H54 (cell line): ENCODE data around the gene EXOSC2.
A peak's percentile ranks its signal among the peaks of the same experiment; 100 is the strongest.
"Not testable (repeated sequence)": the region's sequence is repeated elsewhere in the genome, so short reads cannot be mapped to it uniquely, and the experiment has no call there.

ENCODE experiments used
- DNase-seq: peaks from one replicate; pipeline ENCODE4 v3.0.0; 2011; ENCODE audit warnings: low spot score, mixed read lengths; ENCODE audit not compliant: insufficient read length
- FAIRE-seq: peaks from 3 replicates; lab custom pipeline; 2011; peaks lifted over from hg19 to GRCh38; lab: Jason Lieb, UNC
- POLR2A ChIP-seq: IDR thresholded peaks from 2 replicates; pipeline ENCODE4 v1.6.1; 2011; ENCODE audit warnings: low read depth, mild to moderate bottlenecking, low read length

Gene EXOSC2

GRCh38 chr9:130675396-130675795, 18.2 kb upstream of the EXOSC2 start:
- FAIRE-seq (no peak), DNase-seq (no peak)
- TF ChIP-seq POLR2A: no peak

GRCh38 chr9:130677252-130677651, 16.3 kb upstream of the EXOSC2 start:
- no peak for TF ChIP-seq POLR2A
- DNase-seq: no peak
- FAIRE-seq: no peak

- FAIRE-seq: no peak
- TF ChIP-seq POLR2A: no peak
- peak; percentile 61 for DNase-seq
These were observed 12.5 kb upstream of the EXOSC2 start for GRCh38 chr9:130680836-130681768.

GRCh38 chr9:130681769-130682420, 11.7 kb upstream of the EXOSC2 start:
- no peak for TF ChIP-seq POLR2A
- FAIRE-seq (no peak), DNase-seq (peak; percentile 12)

GRCh38 chr9:130682421-130683121, 11.0 kb upstream of the EXOSC2 start:
- peak; percentile 52 for DNase-seq
- no peak for TF ChIP-seq POLR2A
- no peak for FAIRE-seq

DNA sequence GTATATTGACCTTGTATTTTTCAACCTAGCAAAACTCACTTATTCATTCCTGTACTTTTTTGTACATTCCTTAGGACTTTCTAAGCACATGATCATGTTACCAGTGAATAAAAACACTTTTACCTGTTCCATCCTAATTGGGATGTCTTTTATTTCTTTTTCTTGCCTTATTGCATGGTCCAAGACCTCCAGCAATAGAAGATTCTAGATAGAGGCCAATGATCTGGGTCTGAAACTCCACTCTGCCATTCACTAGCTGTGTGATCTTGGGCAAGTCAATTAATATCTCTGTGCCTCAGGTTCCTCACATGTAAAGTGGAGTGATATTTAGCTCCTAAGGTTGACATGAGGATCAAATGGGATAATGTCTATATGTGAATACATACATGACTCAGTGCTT, 8.5 kb upstream of the EXOSC2 start:
- FAIRE-seq (no peak), DNase-seq (no peak)
- TF ChIP-seq POLR2A: no peak

- DNase-seq, FAIRE-seq: not testable (repeated sequence)
These were observed 7.6 kb upstream of the EXOSC2 start for GRCh38 chr9:130685945-130686344.

GRCh38 chr9:130687615-130688014, 6.0 kb upstream of the EXOSC2 start:
- FAIRE-seq (no peak), DNase-seq (no peak)
- no peak for TF ChIP-seq POLR2A

DNA sequence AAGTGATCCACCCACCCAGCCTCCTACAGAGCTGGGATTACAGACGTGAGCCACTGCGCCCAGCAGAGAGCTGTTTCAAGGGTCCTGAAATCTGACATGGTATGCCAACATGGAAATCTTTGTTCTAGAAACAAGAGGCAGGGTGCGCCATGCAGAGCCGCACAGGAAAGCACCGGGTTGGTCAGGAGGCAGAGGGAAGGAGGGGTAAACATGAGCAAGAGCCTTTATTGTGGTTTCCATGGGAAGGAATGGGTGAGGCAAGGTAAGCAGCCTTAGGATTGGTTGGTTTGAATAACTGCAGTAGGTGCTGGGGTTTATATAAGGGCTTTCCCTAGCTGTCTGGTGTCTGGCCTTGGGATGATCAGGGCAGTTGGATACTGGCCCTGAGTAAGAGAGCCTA, 5.5 kb upstream of the EXOSC2 start:
- DNase-seq (no peak), FAIRE-seq (no peak)
- no peak for TF ChIP-seq POLR2A

- TF ChIP-seq POLR2A: no peak
- DNase-seq (no peak), FAIRE-seq (no peak)
These were observed 4.0 kb upstream of the EXOSC2 start for GRCh38 chr9:130689572-130689936.

DNA sequence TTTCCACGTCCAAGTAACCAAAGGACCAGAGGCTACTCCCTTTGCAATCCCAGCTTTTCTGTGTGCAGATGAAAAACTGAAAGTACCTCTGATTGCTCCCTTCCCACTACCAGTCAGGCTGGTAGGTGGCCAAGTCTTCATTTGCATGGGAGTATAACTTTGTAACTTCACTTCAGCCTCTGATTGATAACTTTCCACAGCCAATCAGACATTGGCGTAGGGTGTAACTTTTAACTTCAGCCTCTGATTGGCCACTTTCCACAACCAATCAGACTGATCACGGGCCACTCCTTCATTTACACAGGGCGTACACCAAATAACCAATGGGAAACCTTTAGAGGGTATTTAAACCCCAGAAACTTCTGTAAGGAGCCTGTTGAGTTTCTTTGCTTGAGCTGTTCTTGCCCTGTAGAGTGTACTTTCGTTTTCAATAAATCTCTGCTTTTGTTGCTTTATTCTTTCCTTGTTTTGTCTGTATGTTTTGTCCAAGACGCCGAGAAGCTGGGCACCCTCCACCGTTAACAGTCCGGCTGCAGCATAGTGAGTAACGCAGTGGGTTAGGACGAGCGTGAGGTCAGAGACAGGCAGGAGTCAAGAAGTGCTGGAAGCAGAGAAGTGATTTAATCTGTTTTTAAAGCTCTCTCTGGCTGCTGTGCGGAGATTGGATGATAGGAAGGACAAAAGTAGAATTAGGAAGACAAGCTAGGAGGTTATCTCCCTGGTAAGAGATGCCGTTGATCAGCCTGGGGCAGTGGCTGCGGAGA, 3.5 kb upstream of the EXOSC2 start:
- peak; percentile 12 for DNase-seq
- no peak for TF ChIP-seq POLR2A
- FAIRE-seq: no peak

GRCh38 chr9:130692321-130692720, 1.3 kb upstream of the EXOSC2 start:
- no peak for TF ChIP-seq POLR2A
- DNase-seq (no peak), FAIRE-seq (no peak)

GRCh38 chr9:130693101-130693425, 517 bp upstream of the EXOSC2 start:
- no peak for FAIRE-seq
- DNase-seq: no peak
- TF ChIP-seq POLR2A: no peak
